PFSK-1 (cell line): ENCODE measurements around the gene RFX2.

ENCODE experiments used
- FOXP2 ChIP-seq: optimal IDR thresholded peaks from 2 replicates; pipeline ENCODE3; 2011; ENCODE audit warnings: borderline replicate concordance, control low read depth, inconsistent platforms; ENCODE audit not compliant: insufficient read depth; ENCODE audit errors: extremely low read length, extremely low read depth
- POLR2AphosphoS5 ChIP-seq: IDR thresholded peaks from 2 replicates; pipeline ENCODE4 v1.6.1; 2012; ENCODE audit warnings: low read depth, mild to moderate bottlenecking, control low read depth, low read length, moderate library complexity
- REST ChIP-seq, 2 experiments: IDR thresholded peaks; 2 replicates each; pipeline versions ENCODE4 v1.6.1 to v1.8.0; 2011 to 2012; ENCODE audit warnings: low read depth in 2 of 2, low read length in 2 of 2, control low read depth in 1 of 2, inconsistent platforms in 1 of 2, mild to moderate bottlenecking in 1 of 2, moderate library complexity in 1 of 2; ENCODE audit not compliant: insufficient read depth in 1 of 2
- SIN3A ChIP-seq: IDR thresholded peaks from 2 replicates; pipeline ENCODE4 v1.6.1; 2012; ENCODE audit warnings: mild to moderate bottlenecking, low read length, moderate library complexity, borderline replicate concordance; ENCODE audit not compliant: insufficient read depth
- TAF1 ChIP-seq: IDR thresholded peaks from 2 replicates; pipeline ENCODE4 v1.6.1; 2012; ENCODE audit warnings: low read length, control low read depth, borderline replicate concordance; ENCODE audit not compliant: insufficient read depth

The RFX2 gene

GRCh38 chr19:5976768-5977167 is 133.5 kb downstream of the RFX2 start:
- TF ChIP-seq POLR2AphosphoS5 = no peak

- TF ChIP-seq REST (IDR thresholded peaks at IDR 0.05; ENCODE audit: insufficient read depth in 1 of 2, low read depth in 2 of 2, low read length in 2 of 2) = no peak
- no peak for TF ChIP-seq SIN3A
Measured at GRCh38 chr19:5975388-5975728, 134.9 kb downstream of the RFX2 start.

- TF ChIP-seq FOXP2 = no peak
Measured at GRCh38 chr19:5974721-5975387, 135.4 kb downstream of the RFX2 start.

GRCh38 chr19:5973867-5974635 is 136.2 kb downstream of the RFX2 start:
- TF ChIP-seq TAF1 = no peak
- no peak for TF ChIP-seq POLR2AphosphoS5
- no peak for TF ChIP-seq SIN3A
- no peak for TF ChIP-seq FOXP2
- no peak for TF ChIP-seq REST (IDR thresholded peaks at IDR 0.05; ENCODE audit: insufficient read depth in 1 of 2, low read depth in 2 of 2, low read length in 2 of 2)

GRCh38 chr19:5973376-5973775 is 136.9 kb downstream of the RFX2 start:
- TF ChIP-seq REST (IDR thresholded peaks at IDR 0.05; ENCODE audit: insufficient read depth in 1 of 2, low read depth in 2 of 2, low read length in 2 of 2) = no peak
- TF ChIP-seq POLR2AphosphoS5 = no peak
- no peak for TF ChIP-seq TAF1
- no peak for TF ChIP-seq FOXP2
- TF ChIP-seq SIN3A = no peak

GRCh38 chr19:5972355-5972731 is 138.0 kb downstream of the RFX2 start:
- TF ChIP-seq TAF1 (no peak), REST (IDR thresholded peaks at IDR 0.05; ENCODE audit: insufficient read depth in 1 of 2, low read depth in 2 of 2, low read length in 2 of 2) (peak; percentile 76 to 90)
